Lower leg skin (tissue), 3 donors: Measurements from ENCODE around the gene CLMP.

Source experiments
- CTCF ChIP-seq, 3 donors: fragments of 450-650 bp; IDR thresholded peaks; one replicate each; pipeline ENCODE4 v1.5.1; 2016; ENCODE audit warnings: antibody characterized with exemption in 3 of 3, mild to moderate bottlenecking in 3 of 3, moderate library complexity in 2 of 3
- POLR2A ChIP-seq, 2 donors: fragments of 450-650 bp; IDR thresholded peaks; one replicate each; pipeline ENCODE4 v1.6.1; 2016 to 2017; ENCODE audit warnings: antibody characterized with exemption in 2 of 2, mild to moderate bottlenecking in 1 of 2, moderate library complexity in 1 of 2

GRCh38 chr11:123080015-123080414 lies 115.0 kb downstream of the CLMP start:
- TF ChIP-seq CTCF (IDR thresholded peaks at IDR 0.05): no peak
- no peak for TF ChIP-seq POLR2A (IDR thresholded peaks at IDR 0.05)
